ENCODE measurements around the gene ZRANB2. TPM values are rescaled to one million over a fixed set of nuclear protein-coding genes. Genes with fewer than 3 reads are reported as not detected.

ZRANB2 gene
- total RNA-seq, 1 experiment from 2014 or later = 103 TPM

DNA sequence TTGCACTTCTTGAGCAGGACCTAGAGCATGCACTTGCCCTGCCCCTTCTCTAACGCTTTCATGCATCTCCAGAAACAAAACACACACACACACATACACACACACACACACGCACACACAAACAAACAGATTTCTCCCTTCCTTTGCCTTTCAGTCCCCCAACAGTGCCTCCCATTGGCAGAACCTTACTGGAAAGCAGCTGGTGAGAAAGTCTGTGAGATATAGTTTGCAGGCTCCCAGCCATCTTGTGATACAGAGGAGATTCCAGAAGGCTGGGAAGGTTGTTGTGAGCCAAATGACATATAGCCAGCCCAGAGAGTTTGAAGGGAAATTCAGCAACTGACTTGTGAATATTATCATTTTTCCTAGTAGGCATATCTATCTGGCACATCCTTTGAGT lies 35.9 kb upstream of the ZRANB2 start:
- H3K27me3 Mint-ChIP-seq (ENCODE audit: low read depth) = peaks cover 2% of the 10 kb centered on the region; the same call in 1 of the 2 replicates
- Histone ChIP-seq H3T11ph (ENCODE audit: low read length) (no peak overlapping the region), H4K8ac (replicated peaks; ENCODE audit: insufficient read length, low read depth, low read length) (no peak overlapping the region), H3K4me1 (ENCODE audit: insufficient read depth, low read length) (peaks cover 4% of the 10 kb centered on the region; the same call in 1 of the 2 replicates), H3K23ac (ENCODE audit: insufficient read length, low read depth, low read length) (no peak overlapping the region), H4K20me1 (ENCODE audit: control insufficient read depth, insufficient read depth, insufficient read length) (no peaks in the 10 kb centered on the region), H3K18ac (ENCODE audit: insufficient read length, low read depth, low read length) (no peak overlapping the region), H2BK12ac (ENCODE audit: insufficient read length, low read depth, low read length) (no peak overlapping the region), H3K79me1 (ENCODE audit: insufficient read depth, low read depth, low read length, poor library complexity, severe bottlenecking) (no peaks in the 10 kb centered on the region), H3K4me2 (ENCODE audit: insufficient read depth, insufficient read length, low read length) (no peak overlapping the region), H3K79me2 (ENCODE audit: insufficient read depth, low read length) (no peaks in the 10 kb centered on the region), H4K5ac (ENCODE audit: insufficient read length, low read depth, low read length) (no peak overlapping the region), H3K27me3 (ENCODE audit: insufficient read depth, low read length) (no peaks in the 10 kb centered on the region), H3K9ac (ENCODE audit: extremely low read depth, insufficient read length, low read length) (no peak overlapping the region), H2AFZ (ENCODE audit: low read length) (no peak overlapping the region), H3K27ac (ENCODE audit: insufficient read length, low read depth, low read length) (no peak overlapping the region), H3K14ac (ENCODE audit: insufficient read depth, low read length) (no peak overlapping the region; the same call in 1 of the 2 replicates), H2BK15ac (ENCODE audit: low read depth, low read length) (no peak overlapping the region), H3K56ac (ENCODE audit: insufficient read length, low read depth, low read length) (no peak overlapping the region), H2BK20ac (ENCODE audit: low read depth, low read length, poor library complexity, severe bottlenecking) (no peak overlapping the region), H3K23me2 (ENCODE audit: insufficient read length, low read depth, low read length, poor library complexity, severe bottlenecking) (no peaks in the 10 kb centered on the region), H3K9me3 (ENCODE audit: control insufficient read depth, low read depth, low read length) (no peaks in the 10 kb centered on the region), H2BK120ac (ENCODE audit: low read depth, low read length, poor library complexity, severe bottlenecking) (no peak overlapping the region), H2AK5ac (ENCODE audit: insufficient read length, low read length) (no peak overlapping the region), H2BK5ac (ENCODE audit: insufficient read length, low read length) (no peak overlapping the region), H4K91ac (ENCODE audit: insufficient read length, low read depth, low read length) (no peak overlapping the region), H3K4ac (ENCODE audit: low read depth, low read length) (no peak overlapping the region)
- no peak overlapping the region for H3K4me3 Mint-ChIP-seq
- no peaks in the 10 kb centered on the region for H3K36me3 Mint-ChIP-seq (ENCODE audit: insufficient read depth in 1 of 3, low read depth in 3 of 3)
- DNase-seq = no peak
- no CpG with 5 or more reads among the region's 2 CpGs for WGBS (ENCODE audit: extremely low coverage, insufficient read length, low lambda C conversion rate)
- H3K27ac Mint-ChIP-seq = no peak overlapping the region
- peaks cover 0 to 2% of the 10 kb centered on the region in 2 experiments; a peak in 1 of 4 replicates for H3K4me1 Mint-ChIP-seq
- TF ChIP-seq CTCF (conservative IDR thresholded peaks at IDR 0.05) = no peak
- H3K9me3 Mint-ChIP-seq = peaks cover 0 to 2% of the 10 kb centered on the region in 2 experiments; a peak in 3 of 5 replicates
